H1 (cell line): Measurements from ENCODE around the gene SAMD14. TPM values are rescaled to one million over a fixed set of nuclear protein-coding genes. Genes with fewer than 3 reads are reported as not detected.

Experiments used
- polyA plus RNA-seq, 7 experiments: library from polyadenylated mRNA; depleted of rRNA in 3 of 7; stranded (reverse) in 5 of 7; unstranded in 2 of 7; fragments of >200 nt in 5 of 7; fragments of 200-250 nt in 2 of 7; gene quantifications; 1 replicate in 5 of 7; 2 replicates in 1 of 7; 4 replicates in 1 of 7; pipeline versions ENCODE4 v1.2.1 to v1.2.3, GENCODE V29; 2011 to 2013; ENCODE audit warnings: missing spikeins in 2 of 7, mixed read lengths in 2 of 7
- total RNA-seq: library from RNA; stranded (reverse); fragmentation: NEBNext Ultra II Directional; extraction: Animal tissue kit (Norgen Biotek cat#: 25700); gene quantifications from 2 replicates; pipeline ENCODE4 v1.2.1, GENCODE V29; 2021
- TF ChIP-seq, protein P1 (sequence below): fragments of 300-600 bp; sonication (generic); IDR thresholded peaks from 2 replicates; pipeline ENCODE4 v1.7.1; 2012; ENCODE audit warnings: low read length, moderate library complexity, mild to moderate bottlenecking, inconsistent platforms; ENCODE audit not compliant: insufficient replicate concordance

Gene SAMD14
- total and polyA plus RNA-seq, 2 of the 8 experiments (the other 6 are each of a cell fraction or from before 2014, with no cell fraction given), result 5.7 to 5.8 TPM

DNA sequence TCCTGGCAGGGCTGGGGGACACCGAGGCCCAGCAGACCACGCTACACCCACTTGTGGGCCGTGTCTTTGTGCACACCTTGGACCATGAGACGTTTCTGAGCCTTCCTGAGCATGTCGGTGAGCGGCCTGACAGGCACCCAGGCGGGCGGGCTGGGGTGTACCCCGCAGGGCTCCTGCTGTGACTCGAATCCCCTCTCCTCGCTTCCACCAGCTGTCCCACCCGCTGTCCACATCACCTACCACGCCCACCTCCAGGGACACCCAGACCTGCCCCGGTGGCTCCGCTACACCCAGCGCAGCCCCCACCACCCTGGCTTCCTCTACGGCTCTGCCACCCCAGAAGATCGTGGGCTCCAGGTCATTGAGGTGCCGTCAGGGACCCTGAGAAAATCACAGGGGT lies 37.4 kb upstream of the SAMD14 start (continued):
- TF ChIP-seq, protein P1, sequence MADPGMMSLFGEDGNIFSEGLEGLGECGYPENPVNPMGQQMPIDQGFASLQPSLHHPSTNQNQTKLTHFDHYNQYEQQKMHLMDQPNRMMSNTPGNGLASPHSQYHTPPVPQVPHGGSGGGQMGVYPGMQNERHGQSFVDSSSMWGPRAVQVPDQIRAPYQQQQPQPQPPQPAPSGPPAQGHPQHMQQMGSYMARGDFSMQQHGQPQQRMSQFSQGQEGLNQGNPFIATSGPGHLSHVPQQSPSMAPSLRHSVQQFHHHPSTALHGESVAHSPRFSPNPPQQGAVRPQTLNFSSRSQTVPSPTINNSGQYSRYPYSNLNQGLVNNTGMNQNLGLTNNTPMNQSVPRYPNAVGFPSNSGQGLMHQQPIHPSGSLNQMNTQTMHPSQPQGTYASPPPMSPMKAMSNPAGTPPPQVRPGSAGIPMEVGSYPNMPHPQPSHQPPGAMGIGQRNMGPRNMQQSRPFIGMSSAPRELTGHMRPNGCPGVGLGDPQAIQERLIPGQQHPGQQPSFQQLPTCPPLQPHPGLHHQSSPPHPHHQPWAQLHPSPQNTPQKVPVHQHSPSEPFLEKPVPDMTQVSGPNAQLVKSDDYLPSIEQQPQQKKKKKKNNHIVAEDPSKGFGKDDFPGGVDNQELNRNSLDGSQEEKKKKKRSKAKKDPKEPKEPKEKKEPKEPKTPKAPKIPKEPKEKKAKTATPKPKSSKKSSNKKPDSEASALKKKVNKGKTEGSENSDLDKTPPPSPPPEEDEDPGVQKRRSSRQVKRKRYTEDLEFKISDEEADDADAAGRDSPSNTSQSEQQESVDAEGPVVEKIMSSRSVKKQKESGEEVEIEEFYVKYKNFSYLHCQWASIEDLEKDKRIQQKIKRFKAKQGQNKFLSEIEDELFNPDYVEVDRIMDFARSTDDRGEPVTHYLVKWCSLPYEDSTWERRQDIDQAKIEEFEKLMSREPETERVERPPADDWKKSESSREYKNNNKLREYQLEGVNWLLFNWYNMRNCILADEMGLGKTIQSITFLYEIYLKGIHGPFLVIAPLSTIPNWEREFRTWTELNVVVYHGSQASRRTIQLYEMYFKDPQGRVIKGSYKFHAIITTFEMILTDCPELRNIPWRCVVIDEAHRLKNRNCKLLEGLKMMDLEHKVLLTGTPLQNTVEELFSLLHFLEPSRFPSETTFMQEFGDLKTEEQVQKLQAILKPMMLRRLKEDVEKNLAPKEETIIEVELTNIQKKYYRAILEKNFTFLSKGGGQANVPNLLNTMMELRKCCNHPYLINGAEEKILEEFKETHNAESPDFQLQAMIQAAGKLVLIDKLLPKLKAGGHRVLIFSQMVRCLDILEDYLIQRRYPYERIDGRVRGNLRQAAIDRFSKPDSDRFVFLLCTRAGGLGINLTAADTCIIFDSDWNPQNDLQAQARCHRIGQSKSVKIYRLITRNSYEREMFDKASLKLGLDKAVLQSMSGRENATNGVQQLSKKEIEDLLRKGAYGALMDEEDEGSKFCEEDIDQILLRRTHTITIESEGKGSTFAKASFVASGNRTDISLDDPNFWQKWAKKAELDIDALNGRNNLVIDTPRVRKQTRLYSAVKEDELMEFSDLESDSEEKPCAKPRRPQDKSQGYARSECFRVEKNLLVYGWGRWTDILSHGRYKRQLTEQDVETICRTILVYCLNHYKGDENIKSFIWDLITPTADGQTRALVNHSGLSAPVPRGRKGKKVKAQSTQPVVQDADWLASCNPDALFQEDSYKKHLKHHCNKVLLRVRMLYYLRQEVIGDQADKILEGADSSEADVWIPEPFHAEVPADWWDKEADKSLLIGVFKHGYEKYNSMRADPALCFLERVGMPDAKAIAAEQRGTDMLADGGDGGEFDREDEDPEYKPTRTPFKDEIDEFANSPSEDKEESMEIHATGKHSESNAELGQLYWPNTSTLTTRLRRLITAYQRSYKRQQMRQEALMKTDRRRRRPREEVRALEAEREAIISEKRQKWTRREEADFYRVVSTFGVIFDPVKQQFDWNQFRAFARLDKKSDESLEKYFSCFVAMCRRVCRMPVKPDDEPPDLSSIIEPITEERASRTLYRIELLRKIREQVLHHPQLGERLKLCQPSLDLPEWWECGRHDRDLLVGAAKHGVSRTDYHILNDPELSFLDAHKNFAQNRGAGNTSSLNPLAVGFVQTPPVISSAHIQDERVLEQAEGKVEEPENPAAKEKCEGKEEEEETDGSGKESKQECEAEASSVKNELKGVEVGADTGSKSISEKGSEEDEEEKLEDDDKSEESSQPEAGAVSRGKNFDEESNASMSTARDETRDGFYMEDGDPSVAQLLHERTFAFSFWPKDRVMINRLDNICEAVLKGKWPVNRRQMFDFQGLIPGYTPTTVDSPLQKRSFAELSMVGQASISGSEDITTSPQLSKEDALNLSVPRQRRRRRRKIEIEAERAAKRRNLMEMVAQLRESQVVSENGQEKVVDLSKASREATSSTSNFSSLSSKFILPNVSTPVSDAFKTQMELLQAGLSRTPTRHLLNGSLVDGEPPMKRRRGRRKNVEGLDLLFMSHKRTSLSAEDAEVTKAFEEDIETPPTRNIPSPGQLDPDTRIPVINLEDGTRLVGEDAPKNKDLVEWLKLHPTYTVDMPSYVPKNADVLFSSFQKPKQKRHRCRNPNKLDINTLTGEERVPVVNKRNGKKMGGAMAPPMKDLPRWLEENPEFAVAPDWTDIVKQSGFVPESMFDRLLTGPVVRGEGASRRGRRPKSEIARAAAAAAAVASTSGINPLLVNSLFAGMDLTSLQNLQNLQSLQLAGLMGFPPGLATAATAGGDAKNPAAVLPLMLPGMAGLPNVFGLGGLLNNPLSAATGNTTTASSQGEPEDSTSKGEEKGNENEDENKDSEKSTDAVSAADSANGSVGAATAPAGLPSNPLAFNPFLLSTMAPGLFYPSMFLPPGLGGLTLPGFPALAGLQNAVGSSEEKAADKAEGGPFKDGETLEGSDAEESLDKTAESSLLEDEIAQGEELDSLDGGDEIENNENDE, result no peak
